ENCODE measurements around the gene FMN2.

Gene FMN2

GRCh38 chr1:240332672-240333071, 241.0 kb downstream of the FMN2 start:
- H3K4me3 ChIP-seq (ENCODE audit: low read length) = no peak overlapping the region
- DNase-seq (ENCODE audit: low read depth) = no peak
- TF ChIP-seq CTCF (IDR thresholded peaks at IDR 0.05; ENCODE audit: insufficient read depth, low read depth, low read length, missing control alignments) = no peak

GRCh38 chr1:240337781-240338180, 246.1 kb downstream of the FMN2 start:
- H3K4me3 ChIP-seq (ENCODE audit: low read length) = no peak overlapping the region
- peak; percentile 84 for DNase-seq (ENCODE audit: low read depth)
- no peak for TF ChIP-seq CTCF (IDR thresholded peaks at IDR 0.05; ENCODE audit: insufficient read depth, low read depth, low read length, missing control alignments)

GRCh38 chr1:240338837-240339236, 247.2 kb downstream of the FMN2 start:
- no peak for DNase-seq (ENCODE audit: low read depth)
- no peak overlapping the region for H3K4me3 ChIP-seq (ENCODE audit: low read length)
- TF ChIP-seq CTCF (IDR thresholded peaks at IDR 0.05; ENCODE audit: insufficient read depth, low read depth, low read length, missing control alignments) = no peak

GRCh38 chr1:240341365-240342250, 249.9 kb downstream of the FMN2 start:
- TF ChIP-seq CTCF (IDR thresholded peaks at IDR 0.05; ENCODE audit: insufficient read depth, low read depth, low read length, missing control alignments) = no peak
- H3K4me3 ChIP-seq (ENCODE audit: low read length) = no peak overlapping the region
- no peak for DNase-seq (ENCODE audit: low read depth)

GRCh38 chr1:240342251-240342625, 250.6 kb downstream of the FMN2 start:
- TF ChIP-seq CTCF (IDR thresholded peaks at IDR 0.05; ENCODE audit: insufficient read depth, low read depth, low read length, missing control alignments) = no peak
- no peak for DNase-seq (ENCODE audit: low read depth)
- H3K4me3 ChIP-seq (ENCODE audit: low read length) = no peak overlapping the region

- H3K4me3 ChIP-seq (ENCODE audit: low read length) = no peak overlapping the region
- TF ChIP-seq CTCF (IDR thresholded peaks at IDR 0.05; ENCODE audit: insufficient read depth, low read depth, low read length, missing control alignments) = no peak
- no peak for DNase-seq (ENCODE audit: low read depth)
Observed at GRCh38 chr1:240343045-240343444, 251.4 kb downstream of the FMN2 start.

GRCh38 chr1:240343966-240344365, 252.3 kb downstream of the FMN2 start:
- TF ChIP-seq CTCF (IDR thresholded peaks at IDR 0.05; ENCODE audit: insufficient read depth, low read depth, low read length, missing control alignments) = no peak
- DNase-seq (ENCODE audit: low read depth) = no peak

More at GRCh38 chr1:240343966-240344365, 252.3 kb downstream of the FMN2 start:
- H3K4me3 ChIP-seq (ENCODE audit: low read length) = no peak overlapping the region
